Ovary (tissue), 3 donors: Measurements from ENCODE around the gene CSNK2A1.

Experiments
- CTCF ChIP-seq, 3 donors: fragments of 450-650 bp in 2 of 3; fragments of 200-600 bp in 1 of 3; IDR thresholded peaks; one replicate each; pipeline versions ENCODE4 v1.5.1 to v1.8.0; 2016 to 2022; ENCODE audit warnings: antibody characterized with exemption in 3 of 3, mild to moderate bottlenecking in 1 of 3
- EP300 ChIP-seq: sonication (generic); formaldehyde crosslinking; IDR thresholded peaks from one replicate; pipeline ENCODE4 v1.6.1; 2017; ENCODE audit warnings: antibody characterized with exemption
- donor health status: DM: no; HTN: no; CAD: no.

GRCh38 chr20:542777-543368 is 717 bp downstream of the CSNK2A1 start:
- no peak for TF ChIP-seq EP300
- TF ChIP-seq CTCF (IDR thresholded peaks at IDR 0.05) = no peak
